Naive B cell (primary cell): ENCODE measurements around the gene SLMAP. TPM values are rescaled to one million over a fixed set of nuclear protein-coding genes. Genes with fewer than 3 reads are reported as not detected.
"Not testable (repeated sequence)": the region's sequence is repeated elsewhere in the genome, so short reads cannot be mapped to it uniquely, and the experiment has no call there.

Experiments
- ATAC-seq, 2 donors: fragments of 150-1000 bp; cut with Tn5 transposase; 2 replicates each; pipeline ENCODE4 v1.10.0; 2021; ENCODE audit warnings: low read depth in 2 of 2, mild to moderate bottlenecking in 2 of 2, moderate library complexity in 2 of 2
- DNase-seq: peaks from one replicate; pipeline ENCODE4 v3.0.0; 2022
- H3K27ac Mint-ChIP-seq, 6 donors: one replicate each; pipeline ENCODE4 v1.8.0; 2020 to 2022; ENCODE audit warnings: mild to moderate bottlenecking in 6 of 6, mixed read lengths in 6 of 6, moderate library complexity in 5 of 6, inconsistent platforms in 2 of 6
- H3K27me3 Mint-ChIP-seq, 3 donors: one replicate each; pipeline ENCODE4 v1.8.0; 2021 to 2022; ENCODE audit warnings: mixed read lengths in 3 of 3, mild to moderate bottlenecking in 1 of 3
- H3K36me3 Mint-ChIP-seq, 2 donors: one replicate each; pipeline ENCODE4 v1.8.0; 2020 to 2022; ENCODE audit warnings: mixed read lengths in 2 of 2, inconsistent platforms in 1 of 2, mild to moderate bottlenecking in 1 of 2
- H3K4me1 Mint-ChIP-seq, 3 donors: one replicate each; pipeline ENCODE4 v1.8.0; 2020 to 2022; ENCODE audit warnings: mixed read lengths in 3 of 3, inconsistent platforms in 1 of 3, mild to moderate bottlenecking in 1 of 3, moderate library complexity in 1 of 3
- H3K4me3 Mint-ChIP-seq, 8 donors: one replicate each; pipeline ENCODE4 v1.8.0; 2020 to 2022; ENCODE audit warnings: mild to moderate bottlenecking in 8 of 8, mixed read lengths in 8 of 8, moderate library complexity in 8 of 8, inconsistent platforms in 2 of 8
- H3K9me3 Mint-ChIP-seq, 7 donors: one replicate each; pipeline ENCODE4 v1.8.0; 2020 to 2022; ENCODE audit warnings: mixed read lengths in 7 of 7, mild to moderate bottlenecking in 5 of 7, inconsistent platforms in 2 of 7, moderate library complexity in 1 of 7
- polyA plus RNA-seq, 6 donors: library from polyadenylated mRNA; unstranded; fragments of 300-500 nt; fragmentation: Illumina TruSeq; gene quantifications; one replicate each; pipeline ENCODE4 v1.2.3, GENCODE V29; 2021; ENCODE audit warnings: low read depth in 6 of 6

SLMAP gene
- polyA plus RNA-seq, 6 donors from 2014 or later: 13.2 to 26.2 (median 16.8) TPM

- no peaks in the 10 kb centered on the region for H3K4me1 Mint-ChIP-seq
- H3K27ac Mint-ChIP-seq: no peak overlapping the region
- peaks cover 11 to 38% of the 10 kb centered on the region in 2 donors for H3K36me3 Mint-ChIP-seq
Observed at GRCh38 chr3:57863380-57863779, 107.3 kb downstream of the SLMAP start.

GRCh38 chr3:57864853-57865252, 108.7 kb downstream of the SLMAP start:
- H3K36me3 Mint-ChIP-seq: peaks cover 8 to 36% of the 10 kb centered on the region in 2 donors
- peak overlapping the region in 1 of 6 donors; percentile 1 for H3K27ac Mint-ChIP-seq

More at GRCh38 chr3:57863380-57863779, 107.3 kb downstream of the SLMAP start:
- no peak for ATAC-seq
- Mint-ChIP-seq H3K27me3 (no peaks in the 10 kb centered on the region), H3K9me3 (no peaks in the 10 kb centered on the region), H3K4me3 (no peak overlapping the region)
- DNase-seq: no peak

GRCh38 chr3:57869110-57869509, 113.0 kb downstream of the SLMAP start:
- not testable (repeated sequence) for ATAC-seq, H3K4me1 Mint-ChIP-seq, H3K27me3 Mint-ChIP-seq, H3K9me3 Mint-ChIP-seq, H3K4me3 Mint-ChIP-seq, H3K27ac Mint-ChIP-seq, DNase-seq
- H3K36me3 Mint-ChIP-seq: peaks cover 8 to 37% of the 10 kb centered on the region in 2 donors

More at GRCh38 chr3:57864853-57865252, 108.7 kb downstream of the SLMAP start:
- Mint-ChIP-seq H3K4me1 (no peaks in the 10 kb centered on the region), H3K4me3 (no peak overlapping the region), H3K27me3 (no peaks in the 10 kb centered on the region), H3K9me3 (no peaks in the 10 kb centered on the region)
- ATAC-seq (no peak), DNase-seq (no peak)

- Mint-ChIP-seq H3K27ac (peak overlapping the region in 1 of 6 donors; percentile 81), H3K4me1 (no peaks in the 10 kb centered on the region), H3K4me3 (no peak overlapping the region), H3K27me3 (no peaks in the 10 kb centered on the region), H3K9me3 (no peaks in the 10 kb centered on the region), H3K36me3 (peaks cover 0 to 16% of the 10 kb centered on the region in 2 donors)
- ATAC-seq: no peak
- DNase-seq: no peak
Observed at GRCh38 chr3:57872606-57873005, 116.5 kb downstream of the SLMAP start.

GRCh38 chr3:57876632-57877031, 120.5 kb downstream of the SLMAP start:
- Mint-ChIP-seq H3K27me3 (no peaks in the 10 kb centered on the region), H3K36me3 (peaks cover 0 to 5% of the 10 kb centered on the region in 2 donors), H3K9me3 (no peaks in the 10 kb centered on the region), H3K4me1 (no peaks in the 10 kb centered on the region), H3K4me3 (no peak overlapping the region), H3K27ac (peak overlapping the region in 2 of 6 donors; percentile 13 to 55)
- DNase-seq (no peak), ATAC-seq (no peak)

- ATAC-seq (no peak), DNase-seq (no peak)
- no peaks in the 10 kb centered on the region for H3K9me3 Mint-ChIP-seq
- H3K27ac Mint-ChIP-seq: peak overlapping the region in 1 of 6 donors; percentile 21
- H3K4me3 Mint-ChIP-seq: no peak overlapping the region
- no peaks in the 10 kb centered on the region for H3K4me1 Mint-ChIP-seq
- H3K36me3 Mint-ChIP-seq: peaks cover 0 to 4% of the 10 kb centered on the region in 2 donors
- H3K27me3 Mint-ChIP-seq: no peaks in the 10 kb centered on the region
Observed at GRCh38 chr3:57877116-57877515, 121.0 kb downstream of the SLMAP start.

GRCh38 chr3:57884436-57884835, 128.3 kb downstream of the SLMAP start:
- Mint-ChIP-seq H3K27ac (peak overlapping the region in 2 of 6 donors; percentile 42 to 65), H3K36me3 (peaks cover 18 to 19% of the 10 kb centered on the region in 2 donors)
- not testable (repeated sequence) for H3K9me3 Mint-ChIP-seq, H3K27me3 Mint-ChIP-seq, ATAC-seq, H3K4me1 Mint-ChIP-seq, H3K4me3 Mint-ChIP-seq, DNase-seq

GRCh38 chr3:57889807-57890206, 133.7 kb downstream of the SLMAP start:
- Mint-ChIP-seq H3K36me3 (peaks cover 7 to 15% of the 10 kb centered on the region in 2 donors), H3K27me3 (no peaks in the 10 kb centered on the region), H3K9me3 (peaks cover 0 to 2% (median 0%) of the 10 kb centered on the region in 7 donors), H3K4me1 (no peaks in the 10 kb centered on the region), H3K4me3 (no peak overlapping the region), H3K27ac (no peak overlapping the region)
- no peak for ATAC-seq
- no peak for DNase-seq

- Mint-ChIP-seq H3K4me1 (no peaks in the 10 kb centered on the region), H3K9me3 (peaks cover 0 to 2% (median 0%) of the 10 kb centered on the region in 7 donors), H3K27me3 (no peaks in the 10 kb centered on the region), H3K36me3 (peaks cover 5 to 11% of the 10 kb centered on the region in 2 donors), H3K4me3 (no peak overlapping the region), H3K27ac (no peak overlapping the region)
- DNase-seq (no peak), ATAC-seq (no peak)
Observed at GRCh38 chr3:57890874-57891273, 134.8 kb downstream of the SLMAP start.

- ATAC-seq (no peak), DNase-seq (no peak)
- no peak overlapping the region for H3K4me3 Mint-ChIP-seq
- no peaks in the 10 kb centered on the region for H3K4me1 Mint-ChIP-seq
- no peaks in the 10 kb centered on the region for H3K9me3 Mint-ChIP-seq
- peaks cover 0 to 14% of the 10 kb centered on the region in 2 donors for H3K36me3 Mint-ChIP-seq
- H3K27ac Mint-ChIP-seq: no peak overlapping the region
- no peaks in the 10 kb centered on the region for H3K27me3 Mint-ChIP-seq
Observed at GRCh38 chr3:57892423-57892822, 136.3 kb downstream of the SLMAP start.

- Mint-ChIP-seq H3K4me1 (no peaks in the 10 kb centered on the region), H3K4me3 (no peak overlapping the region), H3K27ac (no peak overlapping the region), H3K9me3 (no peaks in the 10 kb centered on the region), H3K36me3 (peaks cover 0 to 14% of the 10 kb centered on the region in 2 donors), H3K27me3 (no peaks in the 10 kb centered on the region)
- DNase-seq: no peak
- ATAC-seq: no peak
Observed at GRCh38 chr3:57893156-57893555, 137.0 kb downstream of the SLMAP start.

GRCh38 chr3:57893668-57894067, 137.6 kb downstream of the SLMAP start:
- ATAC-seq (no peak), DNase-seq (no peak)
- Mint-ChIP-seq H3K27ac (no peak overlapping the region), H3K36me3 (peaks cover 0 to 14% of the 10 kb centered on the region in 2 donors), H3K4me3 (no peak overlapping the region), H3K4me1 (no peaks in the 10 kb centered on the region), H3K27me3 (no peaks in the 10 kb centered on the region), H3K9me3 (no peaks in the 10 kb centered on the region)

GRCh38 chr3:57896031-57896430, 139.9 kb downstream of the SLMAP start:
- Mint-ChIP-seq H3K9me3 (no peaks in the 10 kb centered on the region), H3K4me1 (peaks cover 0 to 4% (median 0%) of the 10 kb centered on the region in 3 donors), H3K4me3 (no peak overlapping the region), H3K27me3 (no peaks in the 10 kb centered on the region), H3K27ac (no peak overlapping the region), H3K36me3 (peaks cover 19 to 25% of the 10 kb centered on the region in 2 donors)
- ATAC-seq (no peak), DNase-seq (no peak)

- Mint-ChIP-seq H3K4me1 (peaks cover 0 to 9% (median 0%) of the 10 kb centered on the region in 3 donors), H3K9me3 (no peaks in the 10 kb centered on the region), H3K27ac (no peak overlapping the region), H3K27me3 (no peaks in the 10 kb centered on the region), H3K4me3 (no peak overlapping the region), H3K36me3 (peaks cover 25 to 30% of the 10 kb centered on the region in 2 donors)
- ATAC-seq (no peak), DNase-seq (no peak)
Observed at GRCh38 chr3:57896691-57897090, 140.6 kb downstream of the SLMAP start.

GRCh38 chr3:57900786-57901185, 144.7 kb downstream of the SLMAP start:
- DNase-seq (no peak), ATAC-seq (no peak)
- H3K4me1 Mint-ChIP-seq: peaks cover 0 to 9% (median 0%) of the 10 kb centered on the region in 3 donors
- H3K4me3 Mint-ChIP-seq: no peak overlapping the region
- H3K9me3 Mint-ChIP-seq: no peaks in the 10 kb centered on the region
- no peaks in the 10 kb centered on the region for H3K27me3 Mint-ChIP-seq
- H3K27ac Mint-ChIP-seq: peak overlapping the region in 1 of 6 donors; percentile 44
- H3K36me3 Mint-ChIP-seq: peaks cover 26 to 46% of the 10 kb centered on the region in 2 donors
